Ectodermal cell (in vitro differentiated cells): ENCODE results near the gene KIAA0513.

ENCODE experiments used
- H3K27ac ChIP-seq: 2 replicates; pipeline ENCODE4 v1.7.0; 2013; ENCODE audit warnings: mild to moderate bottlenecking, low read depth, low read length; ENCODE audit not compliant: insufficient read depth, poor library complexity, severe bottlenecking
- H3K27me3 ChIP-seq: 2 replicates; pipeline ENCODE4 v1.7.0; 2013; ENCODE audit warnings: mild to moderate bottlenecking, low read length; ENCODE audit not compliant: insufficient read depth, control insufficient read depth, poor library complexity, severe bottlenecking
- H3K36me3 ChIP-seq: one replicate; pipeline ENCODE4 v1.7.0; 2013; ENCODE audit warnings: low read length; ENCODE audit not compliant: control insufficient read depth, insufficient read depth
- H3K4me1 ChIP-seq: one replicate; pipeline ENCODE4 v1.7.0; 2013; ENCODE audit warnings: low read length; ENCODE audit not compliant: control insufficient read depth, insufficient read depth
- H3K4me3 ChIP-seq: 2 replicates; pipeline ENCODE4 v1.7.0; 2013; ENCODE audit warnings: low read depth, low read length, control low read depth; ENCODE audit not compliant: insufficient read depth
- H3K9me3 ChIP-seq: 2 replicates; pipeline ENCODE4 v1.7.0; 2013; ENCODE audit warnings: mild to moderate bottlenecking, low read length, moderate library complexity; ENCODE audit not compliant: control insufficient read depth
- WGBS, 2 experiments: methylation state at CpG; one replicate each; pipeline ENCODE4 v1.1.7; 2013; ENCODE audit warnings: missing lambda C conversion rate in 2 of 2; 5-methylcytosine and 5-hydroxymethylcytosine counted together

The KIAA0513 gene

DNA sequence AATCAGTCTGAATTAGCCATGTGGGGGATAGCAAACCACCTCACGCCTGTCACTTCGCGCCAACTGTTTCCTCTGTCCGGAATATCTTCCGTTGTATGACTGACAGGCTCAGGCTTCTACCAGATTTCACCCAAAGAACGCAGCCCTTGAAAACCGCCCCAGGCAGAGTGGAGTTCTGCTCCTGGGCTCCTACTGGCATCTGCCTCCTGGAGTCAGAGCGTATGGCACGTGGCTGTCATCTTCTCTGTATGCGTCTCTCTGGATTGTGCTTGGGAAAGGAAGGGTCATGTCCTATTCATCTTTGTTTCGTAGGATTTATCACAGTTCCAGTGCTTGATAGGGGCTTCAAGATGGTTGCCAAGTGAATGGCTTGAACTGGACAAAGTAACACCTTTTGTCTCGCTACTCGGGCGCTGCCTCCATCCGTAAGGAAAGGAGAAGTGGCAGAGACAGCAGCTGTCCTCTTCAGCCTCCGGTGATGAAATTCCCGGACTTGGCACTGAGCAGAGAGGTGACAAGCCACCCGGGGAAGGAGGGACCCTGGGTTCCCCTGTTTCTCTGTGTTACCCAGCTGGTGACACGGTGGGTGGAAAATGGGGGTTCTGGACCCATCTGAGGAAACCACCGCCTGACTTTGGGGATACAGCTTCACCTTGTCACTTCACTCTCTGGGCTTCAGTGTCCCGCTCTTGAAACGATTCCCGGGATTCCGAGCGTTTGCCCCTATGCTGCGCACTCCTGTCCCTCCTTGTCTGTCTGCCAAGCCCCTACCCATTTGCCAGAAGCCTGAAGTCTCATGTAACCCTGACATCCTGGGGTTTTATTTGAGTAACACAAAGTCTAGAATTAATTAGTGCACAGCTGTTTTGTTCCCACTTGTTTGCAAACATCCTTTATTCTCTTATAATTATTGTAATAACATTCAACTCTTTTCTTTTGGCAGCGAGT, 13.9 kb downstream of the KIAA0513 start:
- Histone ChIP-seq H3K27me3 (no peaks in the 10 kb centered on the region), H3K27ac (no peak overlapping the region), H3K4me3 (no peak overlapping the region), H3K4me1 (no peaks in the 10 kb centered on the region), H3K36me3 (no peaks in the 10 kb centered on the region), H3K9me3 (no peaks in the 10 kb centered on the region)
- 93 to 94% methylated on average over 27 of the region's 27 CpGs for WGBS, 2 experiments

DNA sequence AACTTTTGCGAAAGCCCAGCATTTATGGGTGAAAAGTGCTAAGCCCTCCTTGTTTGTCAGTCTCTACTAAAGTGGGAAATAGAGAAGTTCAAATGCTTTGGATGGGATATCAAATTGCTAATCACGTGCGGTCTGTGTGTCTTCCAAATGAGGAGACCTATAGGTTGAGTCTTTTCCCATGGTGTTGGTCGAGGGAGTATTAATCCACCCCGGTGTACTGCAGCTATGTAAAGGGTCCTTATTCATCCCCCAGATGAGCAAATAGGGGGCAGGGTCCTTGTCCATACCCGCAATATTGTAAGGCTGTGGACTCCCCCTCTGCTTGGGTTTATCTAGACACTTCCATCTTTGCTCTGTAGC, 14.6 kb downstream of the KIAA0513 start:
- H3K27ac ChIP-seq, result no peak overlapping the region
- no peaks in the 10 kb centered on the region for H3K27me3 ChIP-seq
- peaks cover 2% of the 10 kb centered on the region for H3K4me1 ChIP-seq
- no peaks in the 10 kb centered on the region for H3K36me3 ChIP-seq
- no peaks in the 10 kb centered on the region for H3K9me3 ChIP-seq
- H3K4me3 ChIP-seq, result no peak overlapping the region
- 91 to 93% methylated on average over 6 of the region's 6 CpGs for WGBS, 2 experiments

DNA sequence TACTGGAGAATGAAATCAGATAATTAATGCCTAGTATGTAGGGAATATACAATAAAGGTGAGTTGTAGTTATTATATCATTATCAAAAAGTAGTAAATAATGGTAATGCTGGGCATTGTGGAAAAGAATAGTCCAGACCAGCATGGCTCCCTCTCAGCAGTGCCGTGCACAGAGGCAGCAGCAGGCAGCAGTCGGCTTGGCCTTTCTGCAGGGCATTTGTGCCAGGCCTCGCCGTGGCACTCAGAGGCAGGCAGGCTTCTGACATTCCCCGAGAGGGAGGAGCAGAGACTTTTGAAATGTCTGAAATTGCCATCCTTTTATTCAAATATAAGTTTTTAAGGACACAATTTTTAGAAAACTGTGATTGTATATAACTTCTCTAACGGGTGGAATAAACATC, 15.0 kb downstream of the KIAA0513 start:
- Histone ChIP-seq H3K36me3 (no peaks in the 10 kb centered on the region), H3K4me1 (peaks cover 6% of the 10 kb centered on the region), H3K27me3 (no peaks in the 10 kb centered on the region), H3K9me3 (no peaks in the 10 kb centered on the region), H3K27ac (no peak overlapping the region), H3K4me3 (no peak overlapping the region)
- 95% methylated on average over 5 of the region's 6 CpGs for WGBS, 2 experiments

DNA sequence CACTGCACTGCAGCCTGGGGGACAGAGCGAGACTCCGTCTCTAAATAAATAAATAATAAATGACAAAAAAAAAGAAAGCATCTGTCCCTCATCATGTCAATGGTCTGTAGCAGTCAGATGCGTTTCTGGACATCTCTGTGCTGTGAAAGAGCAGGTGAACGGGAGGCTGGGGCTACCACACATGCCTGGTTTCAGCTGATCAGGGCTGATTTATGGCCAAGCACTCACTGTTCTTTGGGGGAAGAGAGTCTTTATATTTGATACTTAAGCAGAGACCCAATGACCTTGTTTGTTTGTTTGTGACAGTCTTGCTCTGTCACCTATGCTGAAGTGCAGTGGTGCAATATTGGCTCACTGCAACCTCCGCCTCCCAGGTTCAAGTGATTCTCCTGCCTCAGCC, 17.5 kb downstream of the KIAA0513 start:
- H3K4me3 ChIP-seq, result no peak overlapping the region
- H3K9me3 ChIP-seq, result no peaks in the 10 kb centered on the region
- H3K27me3 ChIP-seq, result no peaks in the 10 kb centered on the region
- H3K4me1 ChIP-seq, result peaks cover 6% of the 10 kb centered on the region
- no peak overlapping the region for H3K27ac ChIP-seq
- 96 to 98% methylated on average over 3 to 5 of the region's 5 CpGs for WGBS, 2 experiments
- H3K36me3 ChIP-seq, result no peaks in the 10 kb centered on the region

DNA sequence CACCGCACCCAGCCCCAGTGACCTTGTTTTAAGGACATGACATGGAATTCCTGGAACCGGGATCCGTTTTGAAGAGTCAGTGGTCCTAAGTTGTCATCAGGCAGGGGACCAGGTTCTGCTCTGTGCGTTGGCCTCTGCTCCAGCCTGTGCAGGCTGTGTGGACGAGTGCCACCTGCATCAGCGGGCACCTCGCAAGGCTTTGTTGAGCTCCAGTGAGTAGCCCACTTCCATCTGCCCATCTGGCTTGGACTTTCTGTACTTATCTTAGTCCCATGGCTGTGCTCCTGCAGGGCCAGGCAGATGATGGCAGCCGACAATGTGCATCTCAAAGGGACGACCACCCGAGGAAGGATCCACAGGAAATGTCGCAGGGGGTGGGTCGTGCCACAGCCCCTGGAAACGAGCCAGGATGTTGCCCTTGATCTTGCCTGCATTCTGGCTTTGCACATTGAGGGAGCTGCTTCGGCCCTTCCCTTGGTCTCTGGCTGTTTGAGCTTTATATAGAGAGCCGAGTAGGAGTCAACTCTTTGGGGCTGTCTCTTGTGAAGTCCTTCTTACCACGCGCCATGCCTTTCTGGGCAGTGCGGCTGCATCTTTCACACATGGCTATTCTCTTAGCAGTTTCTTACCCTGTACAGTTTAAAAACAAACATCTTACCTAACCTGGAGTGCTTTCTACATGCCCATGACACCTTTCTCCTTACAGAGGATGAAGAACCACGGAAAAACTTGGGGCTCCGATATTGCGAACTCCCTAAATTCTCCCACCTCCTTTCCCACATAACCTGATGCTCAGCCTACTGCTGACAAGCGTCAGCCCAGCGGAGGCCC, 18.3 kb downstream of the KIAA0513 start:
- WGBS, 2 experiments, result 93 to 94% methylated on average over 23 of the region's 23 CpGs
- Histone ChIP-seq H3K4me3 (no peak overlapping the region), H3K4me1 (peaks cover 6% of the 10 kb centered on the region), H3K36me3 (no peaks in the 10 kb centered on the region), H3K9me3 (no peaks in the 10 kb centered on the region), H3K27ac (no peak overlapping the region), H3K27me3 (no peaks in the 10 kb centered on the region)

DNA sequence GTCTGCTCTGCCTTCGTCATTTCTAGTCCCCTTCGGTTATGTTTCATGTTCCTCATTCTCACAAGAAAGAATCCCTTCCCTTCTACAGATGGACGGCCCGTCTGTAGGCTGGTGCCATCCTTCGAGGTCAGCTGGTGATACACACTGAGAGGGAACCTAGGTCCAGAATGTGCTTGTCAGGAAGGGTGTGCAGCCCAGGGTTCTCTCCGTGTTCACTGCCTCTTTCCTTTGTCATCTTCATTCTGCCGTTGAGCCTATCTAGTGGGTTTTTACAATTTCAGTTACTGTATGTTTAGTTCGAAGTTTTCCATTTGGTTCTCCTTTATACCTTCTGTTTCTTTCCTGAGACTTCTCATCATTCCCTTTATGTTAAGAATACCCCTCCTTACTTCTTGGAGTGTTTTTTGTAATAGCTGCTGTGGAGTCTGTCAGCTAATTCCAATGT, 18.9 kb downstream of the KIAA0513 start:
- Histone ChIP-seq H3K27ac (no peak overlapping the region), H3K9me3 (no peaks in the 10 kb centered on the region), H3K27me3 (no peaks in the 10 kb centered on the region), H3K36me3 (no peaks in the 10 kb centered on the region), H3K4me1 (peaks cover 6% of the 10 kb centered on the region), H3K4me3 (no peak overlapping the region)
- WGBS, 2 experiments, result 92 to 95% methylated on average over 7 to 8 of the region's 8 CpGs

DNA sequence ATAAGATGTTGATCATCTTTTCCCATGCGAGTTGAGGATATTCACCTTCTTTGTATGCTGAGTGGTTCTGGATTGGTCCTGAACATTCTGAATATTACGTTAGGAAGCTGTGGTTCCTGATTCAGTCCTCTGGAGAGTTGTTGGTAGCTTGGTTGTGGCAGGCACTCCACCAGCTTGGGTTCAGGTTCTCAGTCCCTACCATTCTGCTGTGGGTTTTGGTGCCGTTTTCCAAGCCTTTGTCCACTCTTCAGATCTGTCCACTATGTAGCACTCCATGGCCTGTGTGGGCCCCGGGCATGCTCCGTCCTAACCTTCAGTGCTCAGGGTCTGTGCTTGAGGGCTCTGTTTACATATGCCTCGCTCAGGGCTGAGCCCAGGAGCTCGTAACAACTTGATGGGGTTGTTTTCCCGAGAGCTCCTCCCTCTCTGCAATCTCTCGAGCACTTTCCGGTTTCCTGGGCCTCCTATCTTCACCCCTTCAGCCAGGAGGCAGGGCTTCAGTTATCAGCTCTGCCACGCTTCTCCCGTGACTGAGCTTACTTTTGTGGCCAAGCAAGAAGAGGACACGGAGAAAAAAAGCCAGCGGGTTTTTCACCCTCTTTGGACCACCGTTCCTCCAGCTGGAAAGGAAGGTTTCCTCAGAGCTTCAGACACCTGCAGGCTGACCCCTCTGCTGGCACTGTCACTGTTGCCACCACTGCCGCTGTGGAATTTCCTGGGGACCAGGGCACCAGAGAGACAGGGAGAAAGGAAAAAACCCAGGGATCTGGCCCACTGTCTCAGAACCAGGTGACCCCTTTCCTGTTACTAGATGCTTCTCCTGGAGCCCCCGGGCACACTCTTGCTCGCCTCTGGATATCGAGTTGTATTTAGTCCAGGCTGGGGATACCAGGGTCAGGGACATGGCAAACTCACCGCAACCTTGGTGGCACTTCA, 19.6 kb downstream of the KIAA0513 start:
- H3K27ac ChIP-seq, result no peak overlapping the region

DNA sequence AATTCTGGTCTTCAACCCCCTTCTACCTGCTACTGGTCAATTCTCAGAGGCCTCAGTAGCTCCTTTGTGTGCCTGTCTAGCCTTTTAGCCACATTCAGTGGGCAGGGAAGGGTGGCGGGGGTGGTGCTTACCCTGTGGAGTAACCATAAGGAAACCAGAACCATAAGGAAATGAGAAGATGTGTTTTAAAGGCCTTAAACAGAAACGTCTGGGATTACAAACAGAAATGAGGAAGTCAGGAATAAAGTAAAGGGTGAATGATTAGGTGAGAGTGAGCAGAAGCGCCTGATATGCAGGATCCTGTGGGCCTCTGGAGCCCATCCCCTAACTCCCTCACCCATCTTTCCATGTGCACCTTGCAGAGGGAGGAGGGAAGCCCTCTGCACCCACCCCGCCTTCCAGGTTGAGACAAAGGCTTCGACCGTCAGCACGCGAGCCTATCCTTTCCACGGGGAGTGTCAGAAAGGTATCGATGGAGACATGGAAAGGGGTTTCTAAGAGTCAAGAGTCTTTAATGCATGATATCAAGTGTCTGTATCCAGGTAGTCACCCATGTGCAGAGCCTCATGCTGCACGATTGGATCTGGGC, 20.4 kb downstream of the KIAA0513 start:
- no peaks in the 10 kb centered on the region for H3K27me3 ChIP-seq
- no peak overlapping the region for H3K27ac ChIP-seq
- WGBS, 2 experiments, result 91 to 94% methylated on average over 11 of the region's 11 CpGs
- H3K36me3 ChIP-seq, result no peaks in the 10 kb centered on the region
- no peak overlapping the region for H3K4me3 ChIP-seq
- no peaks in the 10 kb centered on the region for H3K9me3 ChIP-seq
- H3K4me1 ChIP-seq, result peaks cover 6% of the 10 kb centered on the region

More for the DNA sequence above, 19.6 kb downstream of the KIAA0513 start:
- Histone ChIP-seq H3K4me3 (no peak overlapping the region), H3K36me3 (no peaks in the 10 kb centered on the region), H3K4me1 (peaks cover 6% of the 10 kb centered on the region), H3K27me3 (no peaks in the 10 kb centered on the region), H3K9me3 (no peaks in the 10 kb centered on the region)
- 83 to 84% methylated on average over 20 of the region's 20 CpGs for WGBS, 2 experiments

DNA sequence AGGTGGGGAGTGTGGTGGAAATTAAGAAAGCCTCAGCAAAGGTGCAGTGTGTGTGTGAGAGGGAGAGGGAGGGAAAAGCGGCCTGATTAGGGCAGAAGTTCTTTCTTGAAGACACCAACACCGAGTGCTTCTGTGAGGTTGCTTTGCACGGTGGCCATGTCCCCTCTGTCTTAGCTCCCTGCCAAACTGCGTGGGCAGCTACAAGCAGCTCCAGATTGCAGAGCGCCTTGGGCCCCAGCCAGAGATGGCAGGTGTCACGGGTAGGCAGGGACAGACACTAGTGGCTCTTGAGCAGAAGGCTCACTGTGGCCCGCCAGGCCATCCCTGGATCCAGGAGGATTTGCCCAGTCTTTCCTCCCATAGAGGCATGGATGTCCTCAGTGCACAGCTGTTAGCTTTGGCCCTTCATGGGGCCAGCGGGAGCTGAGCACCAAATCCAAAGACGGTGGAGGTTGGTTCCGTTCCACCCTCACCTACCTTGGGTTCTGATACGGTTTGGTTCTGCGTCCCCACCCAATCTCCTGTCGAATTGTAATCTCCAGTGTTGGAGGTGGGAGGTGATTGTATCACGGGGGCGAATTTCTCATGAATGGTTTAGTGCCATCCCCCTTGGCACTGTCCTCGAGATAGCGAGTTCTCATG, 21.4 kb downstream of the KIAA0513 start:
- Histone ChIP-seq H3K27ac (no peak overlapping the region), H3K4me3 (no peak overlapping the region), H3K27me3 (no peaks in the 10 kb centered on the region), H3K36me3 (no peaks in the 10 kb centered on the region), H3K4me1 (peaks cover 6% of the 10 kb centered on the region), H3K9me3 (no peaks in the 10 kb centered on the region)
- 94 to 96% methylated on average over 17 of the region's 17 CpGs for WGBS, 2 experiments
